NK-92 (cell line): ENCODE data around the gene RBM26.

Source experiments
- DNase-seq: peaks from one replicate; lab custom pipeline; 2025; ENCODE audit not compliant: unreplicated experiment; lab: John Stamatoyannopoulos, UW

RBM26 gene

DNA sequence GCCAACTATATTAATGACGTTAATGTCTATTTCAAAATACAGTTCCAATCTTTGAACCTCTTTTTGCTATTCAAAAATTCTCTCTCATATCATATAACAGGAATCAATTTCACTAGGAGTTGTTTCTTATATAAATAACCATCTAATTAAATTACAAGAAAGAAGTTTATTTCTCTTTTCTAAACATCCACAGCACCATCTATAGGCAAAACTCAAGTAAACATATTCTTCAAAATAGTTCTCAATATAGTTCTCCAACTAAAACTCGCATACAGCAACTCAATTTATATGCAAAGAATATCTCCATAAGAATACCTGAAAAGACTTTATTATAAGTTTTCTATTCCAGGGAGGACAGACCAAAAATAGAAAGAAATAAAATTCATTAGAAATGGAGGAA, 65.6 kb downstream of the RBM26 start:
- no peak for DNase-seq

DNA sequence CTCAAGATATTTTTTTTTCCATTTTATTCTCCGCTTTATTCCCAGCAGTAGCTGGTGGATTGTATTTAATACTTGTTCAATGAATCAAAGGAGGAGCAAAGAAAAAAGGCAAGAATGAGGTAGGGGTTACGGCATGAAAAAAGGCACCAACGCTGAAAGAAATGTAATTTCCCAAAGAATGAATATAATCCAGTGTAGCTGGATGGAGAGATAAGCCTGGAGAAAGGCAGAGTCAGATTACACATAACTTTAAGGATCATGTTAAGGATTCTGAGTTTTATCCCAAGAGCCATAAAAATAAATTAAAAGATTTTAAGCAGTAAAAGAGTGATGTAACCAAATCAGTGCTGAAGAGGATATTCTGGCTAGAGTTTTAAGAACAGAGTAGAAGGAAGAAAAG, 67.7 kb downstream of the RBM26 start:
- no peak for DNase-seq

- no peak for DNase-seq
Observed at GRCh38 chr13:79336966-79337365, 69.1 kb downstream of the RBM26 start.

- no peak for DNase-seq
Observed at GRCh38 chr13:79328510-79328909, 77.5 kb downstream of the RBM26 start.

GRCh38 chr13:79320433-79320832, 85.6 kb downstream of the RBM26 start:
- DNase-seq, result no peak

GRCh38 chr13:79318664-79319063, 87.4 kb downstream of the RBM26 start:
- no peak for DNase-seq

DNA sequence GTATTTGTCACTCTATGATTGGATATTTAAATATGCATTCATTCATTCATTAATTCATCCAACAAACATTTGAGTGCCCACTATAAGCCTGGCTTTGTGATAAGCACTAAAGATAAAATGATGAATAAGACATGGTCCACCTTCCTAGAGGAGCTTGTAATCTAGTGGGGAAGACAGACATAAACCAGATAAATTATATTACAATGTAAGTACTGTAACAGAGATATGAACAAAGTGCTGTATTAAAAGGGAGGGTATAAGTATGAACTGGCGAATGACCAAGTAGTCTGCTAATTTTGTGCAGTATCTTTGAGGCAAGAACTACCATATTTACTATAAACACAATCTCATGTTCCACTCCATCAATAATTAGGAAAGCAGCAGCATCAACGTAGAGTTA, 88.2 kb downstream of the RBM26 start:
- DNase-seq, result no peak

DNA sequence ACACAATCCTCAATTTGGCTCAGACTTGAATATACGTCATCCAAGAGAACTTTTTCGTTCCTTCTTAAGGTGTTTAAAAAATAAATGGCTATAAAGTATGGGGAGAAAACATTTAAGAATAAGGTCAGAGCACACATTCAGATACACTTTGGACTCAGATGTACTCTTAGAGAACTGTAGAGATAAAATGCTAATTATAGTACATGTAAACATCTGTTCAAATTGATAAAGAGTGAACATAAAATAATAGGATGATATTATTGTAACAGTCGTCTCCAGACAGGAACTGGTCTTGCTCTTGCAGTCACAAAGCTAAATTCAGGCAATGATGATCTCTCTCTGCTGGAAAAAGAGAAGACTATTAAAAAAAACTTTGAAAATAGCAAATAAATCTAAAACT, 91.4 kb downstream of the RBM26 start:
- DNase-seq, result no peak

DNA sequence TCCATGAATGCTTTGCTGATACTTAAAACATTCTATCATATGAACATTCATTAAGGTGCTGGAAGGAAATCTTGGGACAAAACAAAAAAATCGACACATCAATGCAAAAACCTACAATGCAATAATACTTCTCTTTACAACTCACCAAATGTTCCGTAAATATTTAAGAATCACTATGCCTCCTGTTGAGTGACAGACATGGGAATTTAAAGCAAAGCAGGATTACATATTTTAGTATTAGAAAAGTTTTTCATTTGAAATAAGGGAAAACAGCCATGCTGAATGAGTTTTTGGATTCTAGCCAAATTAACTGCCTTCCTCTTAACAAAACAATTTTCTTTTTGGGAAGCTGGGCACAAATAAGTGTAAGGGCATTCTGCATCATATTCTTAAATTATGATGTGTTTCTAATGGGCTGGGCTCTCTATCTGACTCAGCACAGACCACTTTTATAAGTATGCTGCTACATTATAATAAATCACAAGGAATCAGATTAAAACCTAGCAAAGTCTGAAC, 93.7 kb downstream of the RBM26 start:
- no peak for DNase-seq

GRCh38 chr13:79311386-79311785, 94.7 kb downstream of the RBM26 start:
- no peak for DNase-seq

- no peak for DNase-seq
Observed at GRCh38 chr13:79309690-79310089, 96.4 kb downstream of the RBM26 start.

GRCh38 chr13:79307866-79308298, 98.2 kb downstream of the RBM26 start:
- DNase-seq, result no peak

GRCh38 chr13:79307433-79307861, 98.6 kb downstream of the RBM26 start:
- no peak for DNase-seq

GRCh38 chr13:79306650-79307049, 99.4 kb downstream of the RBM26 start:
- DNase-seq, result no peak

- DNase-seq, result no peak
Observed at GRCh38 chr13:79297128-79297527, 108.9 kb downstream of the RBM26 start.

DNA sequence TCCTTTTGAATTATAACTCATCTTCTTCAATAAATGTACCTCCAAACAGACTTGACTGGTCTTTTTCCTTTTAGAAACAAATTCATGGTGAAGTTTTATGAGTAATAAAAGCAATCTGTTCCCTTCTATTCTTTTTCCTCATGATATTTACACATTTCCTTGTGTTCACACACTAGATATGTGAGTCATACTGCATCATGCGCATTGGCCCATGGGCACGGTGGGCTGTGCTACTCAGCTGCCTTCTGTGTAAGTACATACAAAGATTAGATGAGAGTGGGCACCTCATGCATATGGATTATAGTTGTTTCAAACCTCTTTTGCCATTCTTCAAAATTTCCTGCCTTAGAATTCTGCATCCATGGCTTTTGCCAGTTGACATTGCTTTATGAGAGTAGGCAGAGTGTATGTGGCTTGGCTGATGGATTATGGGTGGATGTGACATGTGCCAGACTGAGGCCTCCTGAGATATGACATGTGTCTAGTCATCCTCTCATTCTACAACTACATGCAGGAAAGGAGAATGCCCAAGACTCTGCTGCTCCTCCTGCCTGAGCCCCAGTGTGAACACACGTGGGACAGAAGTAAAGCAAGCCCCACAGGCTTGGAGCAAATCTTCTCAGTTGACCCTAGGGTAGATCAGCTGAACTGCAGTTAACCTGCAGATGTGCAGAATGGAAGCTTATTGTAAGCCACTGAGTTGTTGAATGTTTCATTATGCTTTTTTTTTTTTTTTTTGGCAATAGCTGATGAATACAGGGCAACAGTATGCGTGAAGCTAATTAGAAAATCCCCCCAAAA, 109.9 kb downstream of the RBM26 start:
- no peak for DNase-seq

DNA sequence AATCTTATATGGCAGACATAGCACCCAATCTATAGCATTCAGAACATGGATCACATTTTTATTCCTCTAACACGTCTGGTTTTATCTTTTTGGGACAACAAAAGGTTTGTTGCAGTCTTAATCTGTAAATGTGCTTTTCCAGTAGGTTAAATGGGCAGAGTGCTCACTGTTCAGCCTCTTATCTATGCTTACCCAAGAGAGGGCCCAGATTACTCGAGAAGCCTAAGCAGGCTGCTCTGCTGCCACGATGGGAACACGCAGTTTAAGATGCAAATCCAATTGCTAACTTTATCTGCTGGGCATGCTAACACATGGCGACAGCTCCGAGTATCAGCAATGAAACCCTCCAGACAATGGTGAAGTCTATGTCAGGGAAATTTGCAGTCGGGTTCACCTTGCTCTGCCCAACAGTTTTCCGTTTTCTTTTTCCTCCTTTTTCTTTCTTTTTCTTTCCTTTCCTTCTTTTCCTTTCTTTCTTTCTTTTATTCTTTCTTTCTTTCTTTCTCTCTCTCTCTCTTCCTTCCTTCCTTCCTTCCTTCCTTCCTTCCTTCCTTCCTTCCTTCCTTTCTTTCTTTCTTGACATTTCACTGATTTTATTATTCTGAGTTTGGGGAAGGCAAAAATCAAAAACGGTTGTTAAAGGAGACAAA, 115.3 kb downstream of the RBM26 start:
- no peak for DNase-seq

DNA sequence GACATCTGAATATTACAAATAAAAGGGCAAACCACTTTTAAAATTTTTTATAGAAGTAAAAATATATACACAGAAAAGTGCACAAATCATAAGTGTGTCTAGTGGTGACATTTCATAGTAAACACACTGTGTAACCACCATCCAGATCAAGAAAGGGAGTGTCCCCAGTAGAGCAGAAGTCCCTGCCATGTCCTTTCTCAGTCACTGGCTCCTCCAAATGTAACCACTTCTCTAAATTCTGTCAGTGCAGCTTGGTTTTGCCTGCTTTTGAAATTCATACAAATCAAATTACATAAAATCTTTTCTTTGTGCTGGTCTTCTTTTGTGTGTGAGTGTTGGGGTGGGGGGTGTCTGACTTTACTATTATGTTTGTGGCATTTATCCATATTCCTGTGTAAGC, 116.5 kb downstream of the RBM26 start:
- DNase-seq, result no peak

DNA sequence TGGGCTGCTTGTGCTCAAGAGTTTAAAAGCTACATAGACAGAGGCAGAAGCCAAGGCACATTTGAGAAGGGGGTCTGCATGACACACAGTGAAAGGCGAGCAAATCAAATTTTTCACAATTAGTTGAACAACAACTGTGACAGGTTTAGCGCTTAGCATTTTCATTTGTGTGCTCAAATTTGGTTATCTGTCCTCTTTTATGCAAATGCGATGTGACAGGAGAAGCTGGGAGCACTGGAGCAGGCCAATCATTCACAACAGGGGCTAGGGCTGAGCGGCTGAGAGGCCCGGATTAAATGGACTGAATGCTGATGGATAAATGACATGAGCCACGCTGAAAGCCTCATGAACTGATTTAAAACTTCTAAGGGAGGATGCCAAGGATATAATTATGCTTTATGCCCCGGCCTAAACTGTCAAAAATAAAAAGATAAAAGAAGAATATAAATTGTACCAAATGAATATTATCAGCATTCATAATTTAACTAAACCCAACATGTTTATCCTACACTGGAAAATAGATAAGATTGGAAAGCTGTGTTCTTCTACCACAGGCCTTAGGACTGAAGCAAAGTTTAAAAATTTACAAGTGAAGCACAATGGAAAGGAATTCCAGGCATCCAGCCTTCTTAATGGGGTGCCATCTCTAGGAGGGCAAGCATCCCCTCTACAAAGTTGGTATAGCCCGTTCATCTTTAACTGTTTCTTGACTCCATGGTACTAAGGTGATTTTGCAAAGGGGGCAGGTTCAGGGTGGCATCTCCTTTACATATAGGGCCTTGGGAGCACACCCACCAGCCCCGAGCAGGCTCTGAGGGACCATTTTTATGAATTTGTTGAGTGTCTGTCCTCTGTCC, 117.9 kb downstream of the RBM26 start:
- no peak for DNase-seq

DNA sequence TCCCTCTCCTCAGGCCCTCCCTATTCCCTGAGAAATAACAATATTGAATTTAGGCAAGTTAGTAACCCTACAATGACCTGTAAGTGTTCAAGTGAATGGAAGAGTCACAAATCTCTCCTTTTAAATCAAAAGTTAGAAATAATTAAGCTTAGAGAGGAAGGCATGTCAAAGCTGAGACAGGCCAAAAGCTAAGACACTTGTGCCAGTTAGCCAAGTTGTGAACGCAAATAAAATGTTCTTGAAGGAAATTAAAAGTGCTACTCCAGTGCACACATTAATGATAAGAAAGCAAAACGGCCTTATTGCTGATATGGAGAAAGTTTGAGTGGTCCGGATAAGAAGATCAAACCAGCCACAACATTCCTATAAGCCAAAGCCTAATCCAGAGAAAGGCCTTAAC, 120.9 kb downstream of the RBM26 start:
- DNase-seq, result no peak

GRCh38 chr13:79283742-79284141, 122.3 kb downstream of the RBM26 start:
- DNase-seq, result no peak
